NCI-H510A (cell line): ENCODE measurements around the gene EIF3M.
A peak's percentile ranks its signal among the peaks of the same experiment; 100 is the strongest.

Source experiments
- DNase-seq: peaks from one replicate; lab custom pipeline; 2025; lab: John Stamatoyannopoulos, UW

The EIF3M gene

GRCh38 chr11:32583459-32584271 lies at the start of gene EIF3M:
EIF3M (plus strand) TSS chr11:32583831; CDS start chr11:32583888, 57 bp downstream.
- peak; percentile 81 for DNase-seq

- no peak for DNase-seq
Observed at GRCh38 chr11:32538804-32539203, 44.8 kb upstream of the EIF3M start.

GRCh38 chr11:32549611-32550187 lies 33.9 kb upstream of the EIF3M start:
- DNase-seq: no peak

GRCh38 chr11:32550207-32550606 lies 33.4 kb upstream of the EIF3M start:
- no peak for DNase-seq

GRCh38 chr11:32555091-32555490 lies 28.5 kb upstream of the EIF3M start:
- DNase-seq: no peak

- DNase-seq: no peak
Observed at GRCh38 chr11:32555895-32556294, 27.7 kb upstream of the EIF3M start.

- no peak for DNase-seq
Observed at GRCh38 chr11:32561835-32562234, 21.8 kb upstream of the EIF3M start.

- DNase-seq: no peak
Observed at GRCh38 chr11:32562839-32563599, 20.6 kb upstream of the EIF3M start.

- DNase-seq: no peak
Observed at GRCh38 chr11:32563600-32563959, 20.1 kb upstream of the EIF3M start.

GRCh38 chr11:32566517-32566916 lies 17.1 kb upstream of the EIF3M start:
- DNase-seq: no peak

GRCh38 chr11:32567154-32567553 lies 16.5 kb upstream of the EIF3M start:
- no peak for DNase-seq

GRCh38 chr11:32569313-32569881 lies 14.2 kb upstream of the EIF3M start:
- DNase-seq: no peak

GRCh38 chr11:32571039-32571438 lies 12.6 kb upstream of the EIF3M start:
- DNase-seq: no peak

GRCh38 chr11:32573228-32573627 lies 10.4 kb upstream of the EIF3M start:
- no peak for DNase-seq

GRCh38 chr11:32574421-32574820 lies 9.2 kb upstream of the EIF3M start:
- no peak for DNase-seq

- DNase-seq: no peak
Observed at GRCh38 chr11:32575070-32575469, 8.6 kb upstream of the EIF3M start.

- DNase-seq: no peak
Observed at GRCh38 chr11:32576456-32576855, 7.2 kb upstream of the EIF3M start.

GRCh38 chr11:32580967-32581366 lies 2.7 kb upstream of the EIF3M start:
- no peak for DNase-seq

- no peak for DNase-seq
Observed at GRCh38 chr11:32581556-32581955, 2.1 kb upstream of the EIF3M start.

- DNase-seq: no peak
Observed at GRCh38 chr11:32584921-32585320, 1.3 kb downstream of the EIF3M start.

GRCh38 chr11:32586576-32587190 lies 3.1 kb downstream of the EIF3M start:
- DNase-seq: no peak

- DNase-seq: no peak
Observed at GRCh38 chr11:32594272-32594671, 10.6 kb downstream of the EIF3M start.
